ENCODE measurements around the gene ANXA1.
"Not testable (repeated sequence)": the region's sequence is repeated elsewhere in the genome, so short reads cannot be mapped to it uniquely, and the experiment has no call there.

The ANXA1 gene

DNA sequence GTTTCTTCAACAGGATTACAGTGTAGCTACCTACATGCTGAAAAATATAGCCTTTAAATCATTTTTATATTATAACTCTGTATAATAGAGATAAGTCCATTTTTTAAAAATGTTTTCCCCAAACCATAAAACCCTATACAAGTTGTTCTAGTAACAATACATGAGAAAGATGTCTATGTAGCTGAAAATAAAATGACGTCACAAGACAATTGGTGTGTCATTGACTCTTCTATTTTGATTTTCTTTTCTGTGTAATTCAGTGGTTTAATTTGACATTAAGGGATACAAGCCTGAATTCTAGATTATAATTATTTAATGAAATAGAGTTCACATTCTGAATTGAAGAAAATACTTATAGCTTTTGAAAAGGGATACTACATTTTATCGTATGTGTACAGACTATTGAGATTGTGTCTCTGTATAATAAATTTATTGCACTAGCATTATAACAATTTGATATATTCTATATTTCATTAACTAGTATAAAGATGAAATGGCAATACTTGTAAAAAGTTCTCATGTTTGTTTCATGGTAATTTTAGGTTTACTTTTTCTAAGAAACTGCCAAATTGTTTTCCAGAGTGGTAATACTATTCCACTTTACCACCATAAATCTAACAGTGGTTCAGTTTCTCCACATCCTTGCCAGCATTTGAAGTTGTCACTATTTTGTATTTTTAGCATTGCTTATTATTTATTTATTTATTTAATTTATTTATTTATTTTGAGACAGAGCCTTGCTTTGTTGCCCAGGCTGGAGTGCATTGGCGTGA lies 18.7 kb downstream of the ANXA1 start:
- DNase-seq = no peak

DNA sequence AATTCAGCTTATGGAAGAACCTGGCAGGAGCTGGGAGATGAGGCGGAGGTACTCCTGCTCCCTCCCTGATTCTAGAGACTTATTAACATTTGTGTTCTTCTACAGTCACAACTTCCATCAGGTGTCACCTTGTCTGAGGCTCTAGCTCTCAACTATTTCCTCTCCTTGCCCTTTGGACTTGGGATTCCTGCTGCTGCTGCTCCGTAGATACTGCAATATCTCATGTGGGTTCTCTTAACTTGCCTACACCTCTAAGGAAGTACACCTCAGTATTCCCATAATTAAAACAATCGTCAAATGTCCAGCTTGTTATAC lies 21.2 kb downstream of the ANXA1 start:
- DNase-seq = no peak

DNA sequence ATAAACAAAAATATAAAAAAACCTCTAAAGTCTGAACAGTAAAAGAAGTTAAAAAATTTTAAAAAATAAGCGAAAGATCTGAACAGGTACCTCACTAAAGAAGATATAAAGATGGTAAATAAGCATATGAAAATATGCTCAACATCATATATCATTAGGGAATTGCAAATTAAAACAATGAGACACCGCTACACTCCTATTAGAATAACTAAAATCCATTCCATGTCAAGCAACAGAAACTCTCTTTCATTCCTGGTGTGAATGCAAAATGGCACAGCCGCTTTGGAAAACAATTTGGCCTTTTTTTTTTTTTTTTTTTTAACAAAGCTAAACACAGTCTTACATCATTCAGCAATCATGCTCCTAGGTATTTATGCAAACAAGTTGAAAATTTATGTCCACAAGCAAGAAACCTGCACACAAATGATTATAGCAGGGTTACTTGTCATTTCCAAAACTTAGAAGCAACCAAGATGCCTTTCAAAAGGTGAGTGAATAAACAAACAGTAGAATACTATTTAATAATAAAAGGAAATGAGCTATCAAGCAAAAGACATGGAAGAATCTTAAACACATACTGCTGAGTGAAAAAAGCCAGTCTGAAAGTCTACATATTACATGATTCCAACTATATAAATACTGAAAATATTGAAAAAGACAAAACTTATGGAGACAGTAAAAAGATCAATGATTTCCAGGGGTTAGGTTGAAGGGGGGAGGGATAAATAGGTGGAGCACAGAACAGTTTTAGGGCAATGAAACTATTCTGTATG lies 22.1 kb downstream of the ANXA1 start:
- DNase-seq = no peak

DNA sequence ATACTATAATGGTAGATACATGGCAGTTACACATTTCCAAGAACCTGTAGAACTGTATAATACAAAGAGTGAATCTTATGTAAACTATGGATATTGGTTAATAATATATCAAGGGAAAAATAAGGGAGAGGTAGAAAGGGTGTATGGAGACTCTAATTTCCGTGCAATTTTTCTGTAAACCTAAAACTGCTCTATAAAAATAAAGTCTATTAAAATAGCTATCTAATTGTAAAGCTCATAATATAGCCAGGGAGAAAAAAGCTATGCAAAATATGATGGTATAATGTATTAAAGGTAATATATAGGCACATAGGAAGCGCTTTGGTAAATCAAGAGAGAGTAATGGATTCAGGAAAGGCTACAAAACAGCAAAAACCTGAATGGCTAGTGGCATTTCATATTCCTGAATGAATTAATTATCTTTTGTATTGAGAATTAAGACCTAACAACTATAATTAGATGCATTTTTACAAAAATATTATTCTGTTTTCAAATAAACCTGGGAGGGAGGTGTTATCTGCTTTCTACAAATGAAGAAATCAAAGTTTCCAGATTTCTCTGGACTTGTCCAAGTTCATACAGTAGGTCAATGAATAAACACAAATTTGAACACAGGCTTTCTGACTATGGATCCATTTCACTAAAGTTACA lies 22.8 kb downstream of the ANXA1 start:
- no peak for DNase-seq

DNA sequence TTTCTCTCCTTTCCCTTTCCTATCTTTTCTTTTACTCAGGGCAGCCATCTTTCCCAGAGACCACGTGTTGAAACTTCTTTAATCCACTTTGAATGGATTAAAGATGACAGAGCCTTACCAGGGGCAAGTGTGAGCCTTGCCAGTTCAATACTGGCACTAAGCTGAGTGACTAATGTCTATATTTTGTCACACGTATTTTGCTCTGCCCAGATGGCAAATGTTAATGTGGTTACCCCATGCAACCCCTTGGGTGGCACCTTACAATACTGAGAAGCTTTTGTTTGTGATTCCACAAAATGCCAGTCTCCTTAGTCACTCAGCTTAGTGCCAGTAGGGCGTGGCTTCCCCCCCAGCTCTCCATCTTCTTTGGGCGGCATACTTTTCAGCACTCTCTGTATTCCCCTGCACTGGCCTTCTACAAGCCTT lies 24.8 kb downstream of the ANXA1 start:
- no peak for DNase-seq

DNA sequence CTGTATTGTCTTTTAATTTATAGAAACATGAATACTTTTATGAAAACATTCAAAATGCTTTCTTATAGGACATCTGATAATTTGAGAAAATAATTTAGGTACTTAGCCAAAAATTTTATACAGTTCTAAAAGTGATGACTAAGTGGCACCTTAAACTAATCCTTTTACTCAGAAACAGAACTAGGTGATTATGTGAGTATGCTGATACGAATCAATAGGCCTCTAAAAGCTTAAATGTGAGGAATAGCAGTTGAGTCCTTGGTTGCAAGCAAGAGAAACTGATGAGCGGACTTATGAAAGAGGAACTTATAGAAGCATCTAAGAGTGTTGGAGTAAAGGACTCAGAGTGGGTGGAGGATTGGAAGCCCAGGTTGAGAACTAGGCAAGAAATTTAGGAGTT lies 26.4 kb downstream of the ANXA1 start:
- DNase-seq = no peak

DNA sequence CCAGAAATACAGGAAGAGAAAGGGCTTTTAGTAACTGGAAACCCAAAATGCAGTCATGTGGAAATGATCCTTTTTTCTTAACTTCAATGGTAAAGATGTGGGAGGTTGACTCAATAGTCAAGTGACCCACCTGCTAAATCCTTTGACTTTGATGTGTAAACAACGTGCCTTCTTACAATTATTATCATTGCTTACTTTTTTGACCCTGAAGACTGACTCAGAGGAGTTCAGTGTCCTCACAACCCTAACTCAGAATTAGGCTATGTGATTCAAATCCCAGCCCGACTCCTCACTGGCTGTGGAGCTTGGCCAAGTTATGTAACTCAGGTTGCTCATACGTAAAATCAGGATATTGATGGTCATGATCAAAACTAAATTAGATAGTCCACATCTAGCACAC lies 27.9 kb downstream of the ANXA1 start:
- no peak for DNase-seq

DNA sequence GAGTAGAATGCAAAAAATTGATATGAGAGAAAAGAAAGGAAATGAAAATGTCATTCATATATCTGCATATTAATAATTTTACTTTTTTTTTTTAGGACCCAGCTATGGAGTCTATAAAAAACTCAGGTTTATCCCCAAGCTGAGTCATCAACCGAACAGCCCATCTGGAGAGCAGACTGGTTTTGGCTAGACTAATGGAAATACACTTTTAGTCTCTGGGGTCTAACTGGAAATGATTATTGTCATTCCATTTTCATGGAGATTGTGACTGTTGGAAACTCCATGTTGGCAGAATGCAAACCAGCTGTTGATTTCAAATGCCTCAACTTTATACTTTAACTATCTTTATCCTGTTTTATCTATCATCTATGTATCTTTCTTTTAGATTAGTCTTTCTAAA lies 28.7 kb downstream of the ANXA1 start:
- DNase-seq = no peak

DNA sequence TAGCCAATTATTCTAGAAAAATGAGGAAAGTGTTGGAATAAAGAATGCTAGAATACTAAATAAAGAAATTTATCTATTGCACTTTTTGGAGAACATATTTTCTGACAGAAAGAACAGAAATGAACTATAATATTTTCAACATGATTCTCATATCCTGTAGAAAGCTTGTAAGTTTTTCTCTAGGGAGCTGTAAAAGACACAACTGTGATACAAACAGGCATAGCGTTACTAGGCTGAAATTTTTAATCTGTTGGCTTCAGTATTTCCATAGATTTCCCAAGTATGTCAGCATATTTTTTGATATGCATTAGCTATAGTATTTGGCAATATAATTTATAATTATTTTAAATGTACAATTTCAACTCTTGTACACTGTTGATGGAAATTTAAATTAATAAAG lies 31.3 kb downstream of the ANXA1 start:
- DNase-seq = no peak

DNA sequence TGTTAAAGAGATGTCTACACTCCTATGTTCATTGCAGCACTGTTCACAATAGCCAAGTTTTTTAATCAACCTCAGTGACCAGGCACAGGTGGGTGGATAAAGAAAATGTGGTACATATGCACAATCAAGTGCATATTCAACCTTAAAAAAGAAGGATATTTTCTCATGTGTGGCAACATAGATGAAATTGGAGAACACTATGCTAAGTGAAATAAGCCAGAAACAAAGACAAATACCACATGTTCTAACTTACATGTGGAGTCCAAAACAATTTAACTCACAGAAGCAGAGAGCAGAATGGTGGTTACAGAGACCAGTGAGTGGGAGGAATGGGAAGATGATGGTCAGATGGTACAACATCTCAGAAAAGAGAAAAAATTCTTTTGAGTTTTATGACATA lies 31.8 kb downstream of the ANXA1 start:
- DNase-seq = no peak

DNA sequence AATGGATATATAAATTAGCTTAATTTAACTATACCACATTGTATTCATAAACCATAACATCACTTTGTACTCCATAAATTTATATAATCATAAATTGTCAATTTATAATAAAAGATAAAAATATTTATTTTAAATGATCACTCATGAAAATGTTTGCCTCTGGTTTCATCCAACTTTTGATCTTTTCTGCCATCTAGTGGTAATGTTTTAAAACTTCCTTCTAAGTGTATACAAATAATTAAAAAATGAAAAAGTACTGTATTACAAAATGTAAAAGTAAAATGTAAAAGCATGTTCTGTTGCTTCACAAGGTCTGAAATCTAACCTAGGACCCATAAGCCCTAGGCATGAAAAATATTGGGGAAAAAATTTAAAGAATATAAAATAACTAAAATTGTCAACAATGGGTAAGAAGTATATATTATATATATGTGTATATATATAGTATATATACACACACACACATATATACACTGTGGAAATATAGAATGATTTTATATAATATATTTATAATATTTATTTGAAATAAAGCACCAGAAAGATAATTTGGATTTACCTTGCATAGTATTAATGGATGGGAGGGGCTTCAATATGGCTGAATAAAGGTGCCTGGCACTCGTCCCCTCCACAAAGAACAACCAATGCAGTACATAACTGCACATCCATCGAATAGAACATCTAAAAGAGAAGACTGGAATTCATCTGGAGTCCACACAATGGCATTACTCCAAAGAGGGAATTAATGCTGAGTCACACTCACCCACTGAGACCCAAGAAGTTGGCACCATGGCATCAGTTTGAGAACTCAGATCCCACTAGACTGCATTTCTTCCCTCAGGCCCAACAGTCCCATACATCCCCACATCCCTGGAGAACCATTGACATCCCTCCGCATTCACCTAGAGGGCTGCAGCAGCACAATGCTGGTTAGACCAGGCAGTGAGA lies 32.5 kb downstream of the ANXA1 start:
- no peak for DNase-seq

DNA sequence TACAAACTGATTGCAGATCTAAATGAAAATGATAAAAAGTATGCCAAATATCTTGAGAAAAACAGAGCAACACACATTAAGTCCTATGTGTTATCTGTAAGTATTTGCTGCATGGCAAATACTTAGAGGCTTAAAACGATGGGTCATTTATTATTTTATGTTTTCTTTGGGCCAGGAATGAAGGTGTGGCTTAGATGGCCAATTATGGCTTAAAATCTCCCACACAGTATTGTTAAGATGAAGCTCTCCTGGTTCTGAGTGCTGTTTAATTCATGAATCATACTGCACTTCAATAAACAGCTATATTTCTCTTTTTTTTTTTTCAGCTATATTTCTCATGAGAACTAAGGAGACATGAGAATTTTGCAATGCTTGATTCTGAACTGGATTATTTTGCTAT lies 39.4 kb downstream of the ANXA1 start:
- not testable (repeated sequence) for DNase-seq

DNA sequence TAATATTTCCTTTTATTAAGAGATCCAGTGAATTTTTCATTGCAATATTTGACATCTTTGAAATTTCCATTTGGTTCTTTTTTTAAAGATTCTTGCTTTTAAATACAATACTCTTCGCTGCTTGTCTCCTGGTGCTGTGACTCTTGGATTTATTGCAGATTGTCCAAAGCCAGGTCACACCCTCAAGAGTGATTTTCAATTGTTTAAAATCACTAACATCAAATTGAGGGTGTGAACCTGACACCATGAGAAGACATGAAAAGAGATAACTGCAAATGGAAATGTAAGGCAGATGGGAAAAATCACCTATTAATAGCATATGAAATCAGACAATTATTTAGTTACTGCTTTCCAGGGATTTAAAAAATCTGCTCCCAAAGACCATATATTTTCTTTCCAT lies 42.6 kb downstream of the ANXA1 start:
- no peak for DNase-seq

DNA sequence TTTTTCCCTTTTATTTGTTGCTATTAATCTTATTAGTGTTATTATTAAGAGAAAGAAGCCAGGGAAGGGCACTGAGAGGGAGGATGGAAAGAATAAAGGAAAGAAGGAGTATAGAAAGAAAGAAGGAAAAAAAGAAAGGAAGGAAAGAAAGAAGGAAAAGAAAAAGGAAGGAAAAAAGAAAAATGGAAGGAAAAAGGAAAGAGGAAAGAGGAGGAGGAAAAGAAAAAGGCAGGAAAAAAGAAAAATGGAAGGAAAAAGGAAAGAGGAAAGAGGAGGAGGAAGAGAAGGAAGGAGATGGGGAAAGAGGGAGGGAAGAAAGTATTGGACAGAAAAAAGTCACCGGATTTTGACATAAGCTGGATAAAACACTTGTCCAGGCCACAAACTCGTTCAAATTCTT lies 47.8 kb downstream of the ANXA1 start:
- no peak for DNase-seq

DNA sequence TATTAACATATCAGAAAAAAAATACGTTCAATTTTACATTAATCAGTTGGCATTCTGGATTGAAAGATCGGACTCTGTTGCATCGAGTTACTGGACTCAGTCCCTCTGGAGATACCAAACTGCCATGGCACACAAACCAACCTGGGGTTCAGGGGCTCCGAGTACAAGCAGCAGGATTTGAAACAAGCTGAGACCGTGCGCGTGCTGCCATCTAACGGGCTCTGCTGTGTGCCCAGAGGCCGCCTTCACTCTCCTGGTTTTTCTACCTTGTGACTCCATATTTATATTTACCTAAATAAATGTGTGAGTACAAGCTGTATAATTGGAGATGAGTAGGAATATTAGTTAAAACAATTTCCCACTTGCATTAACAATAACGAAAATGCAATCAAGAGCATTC lies 48.2 kb downstream of the ANXA1 start:
- no peak for DNase-seq

DNA sequence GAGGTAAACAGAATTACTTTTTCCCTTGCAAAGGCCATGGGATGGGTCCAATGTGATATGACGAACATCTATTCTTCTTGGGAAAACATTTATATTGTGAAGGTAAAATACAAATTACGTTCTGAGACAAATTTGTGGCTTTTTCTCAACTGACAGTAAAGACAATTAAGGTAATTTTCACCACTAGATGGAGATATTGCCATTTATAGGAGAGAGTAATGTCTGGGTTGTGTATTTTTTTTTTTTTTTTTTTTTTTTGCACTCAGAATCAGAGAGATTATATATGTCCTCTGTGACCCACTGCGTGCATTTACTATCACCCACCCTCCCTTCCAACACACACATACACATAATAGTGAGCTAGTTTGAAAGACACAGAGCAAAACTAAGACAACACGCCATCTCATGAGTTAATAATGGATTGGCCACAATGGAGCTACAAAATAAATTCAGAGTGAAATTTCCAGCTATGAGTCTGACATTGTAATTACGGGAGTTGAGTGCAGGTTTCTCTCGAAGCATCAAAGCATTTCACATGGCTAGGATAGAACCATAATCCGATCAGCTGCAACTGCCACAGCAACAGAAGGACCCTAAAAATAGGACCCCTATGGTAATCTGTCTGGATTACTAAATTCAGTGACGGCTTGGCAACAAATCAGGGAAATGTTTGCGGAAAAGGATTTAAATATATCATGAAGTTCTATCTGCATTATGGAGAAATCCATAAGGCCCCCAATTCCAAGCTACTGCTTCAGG lies 49.2 kb downstream of the ANXA1 start:
- DNase-seq = no peak

DNA sequence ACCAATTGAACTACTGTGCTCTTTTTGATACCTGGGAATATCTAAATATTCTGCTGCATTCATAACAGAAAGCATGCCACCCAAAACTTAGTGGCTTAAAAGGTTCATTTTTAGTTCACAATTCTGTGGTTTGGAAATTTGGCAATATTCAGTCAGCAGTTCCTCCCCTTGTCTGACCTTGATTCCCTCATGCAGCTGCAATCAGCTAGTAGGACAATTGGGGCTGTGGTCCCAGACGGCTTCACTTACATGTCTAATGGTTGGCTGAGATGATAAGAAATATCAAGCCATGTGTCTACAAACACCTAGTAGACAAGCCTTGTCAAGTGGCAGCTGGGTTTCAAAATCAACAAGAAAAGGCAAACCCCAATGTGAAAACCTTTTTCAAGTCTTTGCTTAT lies 51.3 kb downstream of the ANXA1 start:
- no peak for DNase-seq

DNA sequence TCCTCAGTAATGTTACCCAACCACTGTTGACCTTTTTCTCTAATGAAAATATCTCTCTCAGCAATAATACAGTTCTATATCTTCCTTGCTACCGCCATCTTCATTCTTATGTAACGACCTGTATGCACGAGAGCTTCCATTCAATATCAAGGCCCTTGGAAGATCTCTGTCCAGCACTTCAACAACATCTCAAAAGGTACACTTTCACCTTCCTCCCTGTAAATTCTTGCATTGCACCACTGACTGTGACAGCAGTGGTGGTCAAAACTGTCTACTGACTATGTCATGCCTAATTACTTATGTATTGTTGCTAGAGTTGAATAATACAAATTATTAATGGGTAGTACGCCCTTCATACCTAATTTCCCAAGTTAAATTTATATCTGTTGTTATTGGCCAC lies 53.3 kb downstream of the ANXA1 start:
- DNase-seq = no peak

DNA sequence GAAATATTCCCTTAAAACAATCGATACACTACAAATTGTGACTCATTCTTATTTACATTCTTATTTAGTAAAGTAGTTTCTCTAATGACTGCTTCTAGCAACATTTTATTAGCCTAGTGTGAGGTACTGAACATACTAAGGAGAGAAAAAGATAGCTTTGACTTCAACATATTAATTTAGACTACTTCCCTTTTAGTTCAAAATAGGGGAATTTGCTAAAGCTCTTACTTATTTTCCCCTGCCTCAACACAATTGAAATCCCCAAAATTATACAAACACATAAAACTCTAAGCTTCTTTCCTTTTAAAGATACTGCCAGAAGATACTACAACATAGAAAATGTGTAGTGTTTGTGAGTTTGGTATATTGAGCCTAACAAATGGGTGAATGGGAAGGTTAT lies 55.2 kb downstream of the ANXA1 start:
- no peak for DNase-seq

DNA sequence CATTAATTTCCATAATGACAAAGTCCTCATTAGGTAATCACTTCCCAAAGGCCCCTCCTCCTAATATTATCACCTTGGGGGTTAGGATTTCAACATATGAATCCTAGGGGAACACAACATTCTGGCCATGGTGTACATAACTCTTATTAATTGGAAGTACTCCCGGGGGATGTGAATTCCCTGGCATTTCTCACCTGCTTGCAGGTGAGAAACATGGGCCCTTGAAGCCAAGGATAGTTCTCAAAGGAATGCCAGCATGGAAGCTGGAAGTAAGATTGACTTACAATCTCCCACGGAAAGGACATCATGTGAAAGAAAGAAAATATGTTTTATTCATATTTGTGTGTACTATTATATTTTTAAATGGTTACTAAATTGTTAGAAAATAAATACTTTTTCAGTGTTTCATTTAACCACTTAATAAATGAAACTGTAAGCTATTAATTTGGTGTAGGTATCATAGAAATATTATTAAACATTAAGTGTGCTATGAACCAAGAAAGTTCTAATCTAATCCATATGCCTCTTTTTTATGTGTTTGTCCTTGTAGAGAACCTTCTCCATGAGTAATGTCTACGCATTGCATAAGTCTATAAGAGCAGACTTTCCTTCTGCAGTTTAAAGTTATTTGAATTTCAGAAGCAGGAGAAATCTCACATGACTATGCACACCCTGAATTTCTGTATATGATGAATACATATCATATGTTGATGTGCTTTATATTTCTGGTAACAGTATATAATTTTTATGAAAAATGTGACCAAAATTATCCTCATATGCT lies 59.4 kb downstream of the ANXA1 start:
- DNase-seq = no peak

DNA sequence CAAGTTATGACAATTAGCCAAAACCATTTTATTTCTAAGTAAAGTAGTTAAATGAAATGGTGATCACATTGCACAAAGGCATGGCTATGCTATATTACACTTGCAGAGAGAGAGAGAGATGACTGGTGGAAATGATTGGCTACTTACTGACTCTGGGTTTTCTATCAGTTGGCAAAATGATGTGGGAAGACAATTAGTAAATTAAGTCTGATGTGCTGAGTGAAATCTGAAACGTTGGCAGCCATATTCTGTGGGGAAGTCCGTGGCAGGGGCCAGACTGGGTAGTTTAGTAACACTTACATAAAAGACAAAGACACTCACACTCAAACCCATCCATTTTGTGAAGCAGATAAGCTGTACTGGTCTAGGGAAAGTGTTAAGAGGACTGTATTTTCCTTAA lies 61.6 kb downstream of the ANXA1 start:
- no peak for DNase-seq

DNA sequence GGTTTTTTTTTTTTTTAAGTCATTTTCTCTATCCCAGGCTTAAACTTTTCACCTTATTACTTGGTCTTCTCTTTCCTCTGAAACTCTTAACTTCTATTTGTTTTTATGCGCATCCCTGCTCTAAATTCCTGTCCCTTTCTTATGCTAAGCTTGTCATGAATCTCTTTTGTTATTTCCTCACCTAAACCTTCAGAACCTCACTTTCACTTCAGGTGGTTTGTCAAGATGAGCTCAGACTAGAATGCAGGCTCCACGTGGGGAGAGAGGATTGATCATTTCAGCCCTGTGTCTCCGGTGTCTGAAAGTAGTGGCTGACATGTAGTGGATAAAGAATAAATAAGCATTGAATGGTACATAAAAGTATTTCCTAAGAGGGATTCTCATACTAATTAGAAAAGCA lies 63.6 kb downstream of the ANXA1 start:
- DNase-seq = no peak

Measured in SIG-M5 (cell line).